Activated naive CD4-positive, alpha-beta T cell treated with anti-CD3 and anti-CD28 coated beads, Interleukin-2, amount 10 ng/mL, durations not matched to agents 7 days and 5 days (primary cell): ENCODE data around the gene TFB2M.

ENCODE experiments used
- CTCF ChIA-PET: fragments of 350-600 bp; sonication (Branson Sonifier 250); formaldehyde crosslinking; loops from one replicate; lab custom pipeline; 2021; ENCODE audit warnings: antibody characterized with exemption; lab: Charles Lee
- DNase-seq: peaks from one replicate; pipeline ENCODE4 v3.0.0-alpha.2; 2020
- H3K27ac Mint-ChIP-seq: one replicate; pipeline ENCODE4 v1.8.0; 2021; ENCODE audit warnings: mild to moderate bottlenecking, moderate library complexity, mixed read lengths
- H3K27me3 Mint-ChIP-seq: one replicate; pipeline ENCODE4 v1.8.0; 2021; ENCODE audit warnings: mild to moderate bottlenecking, mixed read lengths
- H3K36me3 Mint-ChIP-seq: one replicate; pipeline ENCODE4 v1.8.0; 2021; ENCODE audit warnings: mixed read lengths
- H3K4me1 Mint-ChIP-seq: one replicate; pipeline ENCODE4 v1.8.0; 2021; ENCODE audit warnings: mixed read lengths
- H3K4me3 Mint-ChIP-seq: one replicate; pipeline ENCODE4 v1.8.0; 2021; ENCODE audit warnings: mild to moderate bottlenecking, moderate library complexity, mixed read lengths
- H3K9me3 Mint-ChIP-seq: one replicate; pipeline ENCODE4 v1.8.0; 2021; ENCODE audit warnings: mixed read lengths

The TFB2M gene

GRCh38 chr1:246508897-246509688 lies 57.0 kb downstream of the TFB2M start:
- Mint-ChIP-seq H3K36me3 (peaks cover 9% of the 10 kb centered on the region), H3K4me1 (peaks cover 36% of the 10 kb centered on the region), H3K27me3 (no peaks in the 10 kb centered on the region), H3K27ac (no peak overlapping the region), H3K9me3 (peaks cover 4% of the 10 kb centered on the region), H3K4me3 (no peak overlapping the region)
- CTCF ChIA-PET = interaction anchor here (1.1 kb wide), 1 partner anchor 24 kb away, joined by 4 read pairs; no protein-coding TSS in a partner anchor
- no peak for DNase-seq

GRCh38 chr1:246506674-246507481 lies 59.2 kb downstream of the TFB2M start, which contains the start of gene SMYD3:
Gene SMYD3, minus strand, starts transcription at chr1:246507279.
- H3K27me3 Mint-ChIP-seq = no peaks in the 10 kb centered on the region
- peaks cover 32% of the 10 kb centered on the region for H3K4me1 Mint-ChIP-seq
- no peaks in the 10 kb centered on the region for H3K9me3 Mint-ChIP-seq
- peak within 1 kb of the TSS; percentile 70 for H3K27ac Mint-ChIP-seq
- peak within 1 kb of the TSS; percentile 83 for H3K4me3 Mint-ChIP-seq
- H3K36me3 Mint-ChIP-seq = peaks cover 14% of the 10 kb centered on the region
- DNase-seq = peak; percentile 81
- CTCF ChIA-PET = interaction anchor here (1.4 to 1.5 kb wide), 2 partner anchors 16 to 80 kb away, joined by 3 read pairs; no protein-coding TSS in a partner anchor

- no peaks in the 10 kb centered on the region for H3K27me3 Mint-ChIP-seq
- H3K27ac Mint-ChIP-seq = no peak overlapping the region
- peaks cover 32% of the 10 kb centered on the region for H3K4me1 Mint-ChIP-seq
- CTCF ChIA-PET = interaction anchor here (1.3 kb wide), 1 partner anchor 14 kb away, joined by 3 read pairs; no protein-coding TSS in a partner anchor
- H3K4me3 Mint-ChIP-seq = peak overlapping the region; percentile 83
- H3K36me3 Mint-ChIP-seq = peaks cover 14% of the 10 kb centered on the region
- DNase-seq = no peak
- no peaks in the 10 kb centered on the region for H3K9me3 Mint-ChIP-seq
These were observed 59.7 kb downstream of the TFB2M start for GRCh38 chr1:246506367-246506673.

- CTCF ChIA-PET = no interaction called here
- no peak overlapping the region for H3K27ac Mint-ChIP-seq
These were observed 62.7 kb downstream of the TFB2M start for GRCh38 chr1:246503341-246503740.

GRCh38 chr1:246497331-246497915 lies 68.6 kb downstream of the TFB2M start:
- no peak overlapping the region for H3K27ac Mint-ChIP-seq
- CTCF ChIA-PET = interaction anchor here (0.6 to 1.5 kb wide), 11 partner anchors 8 to 1902 kb away, joined by 3 to 9 read pairs (median 3); partner anchors contain the start of gene SCCPDH
- no peaks in the 10 kb centered on the region for H3K4me1 Mint-ChIP-seq
- no peak overlapping the region for H3K4me3 Mint-ChIP-seq
- DNase-seq = no peak
- no peaks in the 10 kb centered on the region for H3K9me3 Mint-ChIP-seq
- no peaks in the 10 kb centered on the region for H3K36me3 Mint-ChIP-seq
- H3K27me3 Mint-ChIP-seq = no peaks in the 10 kb centered on the region

More at GRCh38 chr1:246503341-246503740, 62.7 kb downstream of the TFB2M start:
- no peak for DNase-seq
- Mint-ChIP-seq H3K36me3 (peaks cover 14% of the 10 kb centered on the region), H3K27me3 (no peaks in the 10 kb centered on the region), H3K9me3 (no peaks in the 10 kb centered on the region), H3K4me1 (peaks cover 30% of the 10 kb centered on the region), H3K4me3 (no peak overlapping the region)

- Mint-ChIP-seq H3K36me3 (no peaks in the 10 kb centered on the region), H3K4me1 (no peaks in the 10 kb centered on the region), H3K27me3 (no peaks in the 10 kb centered on the region), H3K4me3 (no peak overlapping the region), H3K27ac (no peak overlapping the region), H3K9me3 (no peaks in the 10 kb centered on the region)
- CTCF ChIA-PET = interaction anchor here (0.8 to 2.4 kb wide), 6 partner anchors 13 to 1336 kb away, joined by 3 to 13 read pairs (median 4); no protein-coding TSS in a partner anchor
- peak; percentile 64 for DNase-seq
These were observed 73.3 kb downstream of the TFB2M start for GRCh38 chr1:246492611-246493245.

- CTCF ChIA-PET = interaction anchor here (0.8 to 1.8 kb wide), 2 partner anchors 14 to 478 kb away, joined by 3 to 4 read pairs; no protein-coding TSS in a partner anchor
- no peak for DNase-seq
- H3K36me3 Mint-ChIP-seq = no peaks in the 10 kb centered on the region
- no peaks in the 10 kb centered on the region for H3K27me3 Mint-ChIP-seq
- H3K4me1 Mint-ChIP-seq = no peaks in the 10 kb centered on the region
- H3K4me3 Mint-ChIP-seq = no peak overlapping the region
- H3K27ac Mint-ChIP-seq = no peak overlapping the region
- H3K9me3 Mint-ChIP-seq = no peaks in the 10 kb centered on the region
These were observed 74.5 kb downstream of the TFB2M start for GRCh38 chr1:246491551-246492053.
